ENCODE data around the gene PLCE1. TPM values are rescaled to one million over a fixed set of nuclear protein-coding genes. Genes with fewer than 3 reads are reported as not detected.

The PLCE1 gene
- total and polyA plus RNA-seq, 2 experiments from 2014 or later: 0.10 to 0.58 TPM

DNA sequence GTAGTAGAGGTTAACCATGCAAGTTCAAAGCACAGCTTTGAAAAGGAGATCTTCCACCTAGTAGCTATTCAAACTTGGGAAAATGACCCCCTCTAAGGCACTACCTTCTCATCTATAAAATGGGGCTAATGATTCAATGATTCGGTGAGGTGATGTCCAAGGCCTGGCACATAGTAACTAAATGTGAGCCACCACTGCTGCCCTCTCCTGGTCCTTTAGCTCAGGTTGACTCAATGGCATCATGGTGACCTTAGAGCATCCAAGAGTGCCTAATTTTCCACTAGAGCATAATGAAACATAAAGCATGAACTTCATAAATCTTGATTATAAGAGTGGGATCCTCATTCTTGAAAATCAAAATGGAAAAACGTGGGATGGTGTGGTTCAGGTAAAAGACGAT lies 16.3 kb upstream of the PLCE1 start (continued):
- TF ChIP-seq, protein P1, sequence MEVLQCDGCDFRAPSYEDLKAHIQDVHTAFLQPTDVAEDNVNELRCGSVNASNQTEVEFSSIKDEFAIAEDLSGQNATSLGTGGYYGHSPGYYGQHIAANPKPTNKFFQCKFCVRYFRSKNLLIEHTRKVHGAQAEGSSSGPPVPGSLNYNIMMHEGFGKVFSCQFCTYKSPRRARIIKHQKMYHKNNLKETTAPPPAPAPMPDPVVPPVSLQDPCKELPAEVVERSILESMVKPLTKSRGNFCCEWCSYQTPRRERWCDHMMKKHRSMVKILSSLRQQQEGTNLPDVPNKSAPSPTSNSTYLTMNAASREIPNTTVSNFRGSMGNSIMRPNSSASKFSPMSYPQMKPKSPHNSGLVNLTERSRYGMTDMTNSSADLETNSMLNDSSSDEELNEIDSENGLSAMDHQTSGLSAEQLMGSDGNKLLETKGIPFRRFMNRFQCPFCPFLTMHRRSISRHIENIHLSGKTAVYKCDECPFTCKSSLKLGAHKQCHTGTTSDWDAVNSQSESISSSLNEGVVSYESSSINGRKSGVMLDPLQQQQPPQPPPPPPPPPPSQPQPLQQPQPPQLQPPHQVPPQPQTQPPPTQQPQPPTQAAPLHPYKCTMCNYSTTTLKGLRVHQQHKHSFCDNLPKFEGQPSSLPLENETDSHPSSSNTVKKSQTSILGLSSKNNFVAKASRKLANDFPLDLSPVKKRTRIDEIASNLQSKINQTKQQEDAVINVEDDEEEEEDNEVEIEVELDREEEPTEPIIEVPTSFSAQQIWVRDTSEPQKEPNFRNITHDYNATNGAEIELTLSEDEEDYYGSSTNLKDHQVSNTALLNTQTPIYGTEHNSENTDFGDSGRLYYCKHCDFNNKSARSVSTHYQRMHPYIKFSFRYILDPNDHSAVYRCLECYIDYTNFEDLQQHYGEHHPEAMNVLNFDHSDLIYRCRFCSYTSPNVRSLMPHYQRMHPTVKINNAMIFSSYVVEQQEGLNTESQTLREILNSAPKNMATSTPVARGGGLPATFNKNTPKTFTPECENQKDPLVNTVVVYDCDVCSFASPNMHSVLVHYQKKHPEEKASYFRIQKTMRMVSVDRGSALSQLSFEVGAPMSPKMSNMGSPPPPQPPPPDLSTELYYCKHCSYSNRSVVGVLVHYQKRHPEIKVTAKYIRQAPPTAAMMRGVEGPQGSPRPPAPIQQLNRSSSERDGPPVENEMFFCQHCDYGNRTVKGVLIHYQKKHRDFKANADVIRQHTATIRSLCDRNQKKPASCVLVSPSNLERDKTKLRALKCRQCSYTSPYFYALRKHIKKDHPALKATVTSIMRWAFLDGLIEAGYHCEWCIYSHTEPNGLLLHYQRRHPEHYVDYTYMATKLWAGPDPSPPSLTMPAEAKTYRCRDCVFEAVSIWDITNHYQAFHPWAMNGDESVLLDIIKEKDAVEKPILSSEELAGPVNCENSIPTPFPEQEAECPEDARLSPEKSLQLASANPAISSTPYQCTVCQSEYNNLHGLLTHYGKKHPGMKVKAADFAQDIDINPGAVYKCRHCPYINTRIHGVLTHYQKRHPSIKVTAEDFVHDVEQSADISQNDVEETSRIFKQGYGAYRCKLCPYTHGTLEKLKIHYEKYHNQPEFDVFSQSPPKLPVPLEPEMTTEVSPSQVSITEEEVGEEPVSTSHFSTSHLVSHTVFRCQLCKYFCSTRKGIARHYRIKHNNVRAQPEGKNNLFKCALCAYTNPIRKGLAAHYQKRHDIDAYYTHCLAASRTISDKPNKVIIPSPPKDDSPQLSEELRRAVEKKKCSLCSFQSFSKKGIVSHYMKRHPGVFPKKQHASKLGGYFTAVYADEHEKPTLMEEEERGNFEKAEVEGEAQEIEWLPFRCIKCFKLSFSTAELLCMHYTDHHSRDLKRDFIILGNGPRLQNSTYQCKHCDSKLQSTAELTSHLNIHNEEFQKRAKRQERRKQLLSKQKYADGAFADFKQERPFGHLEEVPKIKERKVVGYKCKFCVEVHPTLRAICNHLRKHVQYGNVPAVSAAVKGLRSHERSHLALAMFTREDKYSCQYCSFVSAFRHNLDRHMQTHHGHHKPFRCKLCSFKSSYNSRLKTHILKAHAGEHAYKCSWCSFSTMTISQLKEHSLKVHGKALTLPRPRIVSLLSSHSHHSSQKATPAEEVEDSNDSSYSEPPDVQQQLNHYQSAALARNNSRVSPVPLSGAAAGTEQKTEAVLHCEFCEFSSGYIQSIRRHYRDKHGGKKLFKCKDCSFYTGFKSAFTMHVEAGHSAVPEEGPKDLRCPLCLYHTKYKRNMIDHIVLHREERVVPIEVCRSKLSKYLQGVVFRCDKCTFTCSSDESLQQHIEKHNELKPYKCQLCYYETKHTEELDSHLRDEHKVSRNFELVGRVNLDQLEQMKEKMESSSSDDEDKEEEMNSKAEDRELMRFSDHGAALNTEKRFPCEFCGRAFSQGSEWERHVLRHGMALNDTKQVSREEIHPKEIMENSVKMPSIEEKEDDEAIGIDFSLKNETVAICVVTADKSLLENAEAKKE (CRISPR knock-in tag; IDR thresholded peaks at IDR 0.05): no peak
- TF ChIP-seq JUNB (IDR thresholded peaks at IDR 0.05; ENCODE audit: unreplicated experiment) (no peak), POLR2AphosphoS5 (IDR thresholded peaks at IDR 0.05; ENCODE audit: low read depth) (no peak), NANOG (IDR thresholded peaks at IDR 0.05; ENCODE audit: borderline replicate concordance) (no peak)
- TF ChIP-seq, protein P2, sequence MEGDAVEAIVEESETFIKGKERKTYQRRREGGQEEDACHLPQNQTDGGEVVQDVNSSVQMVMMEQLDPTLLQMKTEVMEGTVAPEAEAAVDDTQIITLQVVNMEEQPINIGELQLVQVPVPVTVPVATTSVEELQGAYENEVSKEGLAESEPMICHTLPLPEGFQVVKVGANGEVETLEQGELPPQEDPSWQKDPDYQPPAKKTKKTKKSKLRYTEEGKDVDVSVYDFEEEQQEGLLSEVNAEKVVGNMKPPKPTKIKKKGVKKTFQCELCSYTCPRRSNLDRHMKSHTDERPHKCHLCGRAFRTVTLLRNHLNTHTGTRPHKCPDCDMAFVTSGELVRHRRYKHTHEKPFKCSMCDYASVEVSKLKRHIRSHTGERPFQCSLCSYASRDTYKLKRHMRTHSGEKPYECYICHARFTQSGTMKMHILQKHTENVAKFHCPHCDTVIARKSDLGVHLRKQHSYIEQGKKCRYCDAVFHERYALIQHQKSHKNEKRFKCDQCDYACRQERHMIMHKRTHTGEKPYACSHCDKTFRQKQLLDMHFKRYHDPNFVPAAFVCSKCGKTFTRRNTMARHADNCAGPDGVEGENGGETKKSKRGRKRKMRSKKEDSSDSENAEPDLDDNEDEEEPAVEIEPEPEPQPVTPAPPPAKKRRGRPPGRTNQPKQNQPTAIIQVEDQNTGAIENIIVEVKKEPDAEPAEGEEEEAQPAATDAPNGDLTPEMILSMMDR (conservative IDR thresholded peaks at IDR 0.05; ENCODE audit: low read depth in 2 of 2): peak; percentile 40 to 52

DNA sequence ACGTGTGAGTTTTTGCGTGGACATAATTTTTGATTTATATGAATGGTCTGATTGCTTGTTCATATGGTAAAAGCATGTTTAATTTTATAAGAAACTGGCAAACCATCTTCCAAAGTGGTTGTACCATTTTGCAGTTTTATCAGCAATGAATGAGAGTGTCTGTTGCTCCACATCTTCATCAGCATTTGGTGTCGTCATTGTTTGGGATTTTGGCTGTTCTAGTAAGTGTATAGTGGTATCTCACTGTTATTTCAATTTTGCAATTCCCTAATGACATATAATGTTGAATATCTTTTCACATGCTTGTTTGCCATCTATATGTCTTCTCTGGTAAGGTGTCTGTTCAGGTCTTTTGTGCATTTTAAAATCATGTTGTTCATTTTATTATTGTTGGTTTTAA lies 13.2 kb upstream of the PLCE1 start:
- H3K9me3 Mint-ChIP-seq: no peaks in the 10 kb centered on the region
- Histone ChIP-seq H3K79me2 (replicated peaks; ENCODE audit: insufficient read depth) (no peaks in the 10 kb centered on the region), H3K4me3 (no peak overlapping the region), H3K4me2 (no peak overlapping the region), H4K20me1 (replicated peaks; ENCODE audit: insufficient read depth) (no peaks in the 10 kb centered on the region), H3K4me1 (ENCODE audit: insufficient read depth) (no peaks in the 10 kb centered on the region), H3K27me3 (ENCODE audit: insufficient read depth) (no peaks in the 10 kb centered on the region), H3K36me3 (ENCODE audit: insufficient read depth) (no peaks in the 10 kb centered on the region), H3K9me2 (ENCODE audit: insufficient read depth) (no peaks in the 10 kb centered on the region), H2AFZ (no peak overlapping the region), H3K27ac (ENCODE audit: low read depth) (no peak overlapping the region), H3F3A (replicated peaks; ENCODE audit: low read depth) (no peaks in the 10 kb centered on the region)
- no peaks in the 10 kb centered on the region for H3K27me3 Mint-ChIP-seq (ENCODE audit: insufficient read depth, low read depth, poor library complexity)
- H3K4me3 Mint-ChIP-seq: no peak overlapping the region
- no peak overlapping the region for H3K27ac Mint-ChIP-seq
- no peaks in the 10 kb centered on the region for H3K4me1 Mint-ChIP-seq
- no peaks in the 10 kb centered on the region for H3K36me3 Mint-ChIP-seq (ENCODE audit: low read depth)
- DNase-seq (ENCODE audit: low spot score): no peak
- no peak for ATAC-seq
- TF ChIP-seq CREB1 (CRISPR knock-in tag; IDR thresholded peaks at IDR 0.05; ENCODE audit: low read depth): no peak
- TF ChIP-seq POLR2AphosphoS5 (IDR thresholded peaks at IDR 0.05; ENCODE audit: low read depth): no peak
- TF ChIP-seq, protein P1 (CRISPR knock-in tag; IDR thresholded peaks at IDR 0.05): no peak
